ENCODE data around the gene FRMD8. TPM values are rescaled to one million over a fixed set of nuclear protein-coding genes. Genes with fewer than 3 reads are reported as not detected.

The FRMD8 gene
- total RNA-seq, 6 experiments from 2014 or later, result 7.7 to 17.1 (median 14.3) TPM

DNA sequence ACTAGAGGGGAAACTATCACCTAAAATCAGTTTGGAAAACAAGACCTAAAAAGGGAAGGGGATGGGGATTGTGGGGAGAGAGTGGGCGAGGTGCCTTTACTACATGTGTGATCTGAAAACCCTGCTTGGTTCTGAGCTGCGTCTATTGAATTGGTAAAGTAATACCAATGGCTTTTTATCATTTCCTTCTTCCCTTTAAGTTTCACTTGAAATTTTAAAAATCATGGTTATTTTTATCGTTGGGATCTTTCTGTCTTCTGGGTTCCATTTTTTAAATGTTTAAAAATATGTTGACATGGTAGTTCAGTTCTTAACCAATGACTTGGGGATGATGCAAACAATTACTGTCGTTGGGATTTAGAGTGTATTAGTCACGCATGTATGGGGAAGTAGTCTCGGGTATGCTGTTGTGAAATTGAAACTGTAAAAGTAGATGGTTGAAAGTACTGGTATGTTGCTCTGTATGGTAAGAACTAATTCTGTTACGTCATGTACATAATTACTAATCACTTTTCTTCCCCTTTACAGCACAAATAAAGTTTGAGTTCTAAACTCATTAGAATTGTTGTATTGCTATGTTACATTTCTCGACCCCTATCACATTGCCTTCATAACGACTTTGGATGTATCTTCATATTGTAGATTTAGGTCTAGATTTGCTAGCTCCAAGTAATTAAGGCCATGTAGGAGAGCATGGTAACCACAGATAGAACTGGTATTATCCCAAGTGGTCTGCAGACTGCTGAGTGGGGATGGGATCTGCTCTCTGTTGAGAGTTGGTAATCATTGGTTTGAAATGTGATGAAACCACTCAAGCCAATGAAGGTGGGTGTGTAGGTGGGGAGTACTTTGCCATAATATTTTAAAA, 39.8 kb downstream of the FRMD8 start:
- intact Hi-C loops (cut with DNase I), result no loop called here
- peak overlapping the region; percentile 68 to 87 (median 77) for H3K4me3 ChIP-seq
- H3K36me3 ChIP-seq, result peaks cover 0 to 16% (median 7%) of the 10 kb centered on the region in 4 donors
- WGBS (ENCODE audit: insufficient coverage, low coverage, low lambda C conversion rate, missing lambda C conversion rate), result 0% methylated on average over 9 of the region's 9 CpGs
- H3K9me3 ChIP-seq, result no peaks in the 10 kb centered on the region
- TF ChIP-seq, protein P1, sequence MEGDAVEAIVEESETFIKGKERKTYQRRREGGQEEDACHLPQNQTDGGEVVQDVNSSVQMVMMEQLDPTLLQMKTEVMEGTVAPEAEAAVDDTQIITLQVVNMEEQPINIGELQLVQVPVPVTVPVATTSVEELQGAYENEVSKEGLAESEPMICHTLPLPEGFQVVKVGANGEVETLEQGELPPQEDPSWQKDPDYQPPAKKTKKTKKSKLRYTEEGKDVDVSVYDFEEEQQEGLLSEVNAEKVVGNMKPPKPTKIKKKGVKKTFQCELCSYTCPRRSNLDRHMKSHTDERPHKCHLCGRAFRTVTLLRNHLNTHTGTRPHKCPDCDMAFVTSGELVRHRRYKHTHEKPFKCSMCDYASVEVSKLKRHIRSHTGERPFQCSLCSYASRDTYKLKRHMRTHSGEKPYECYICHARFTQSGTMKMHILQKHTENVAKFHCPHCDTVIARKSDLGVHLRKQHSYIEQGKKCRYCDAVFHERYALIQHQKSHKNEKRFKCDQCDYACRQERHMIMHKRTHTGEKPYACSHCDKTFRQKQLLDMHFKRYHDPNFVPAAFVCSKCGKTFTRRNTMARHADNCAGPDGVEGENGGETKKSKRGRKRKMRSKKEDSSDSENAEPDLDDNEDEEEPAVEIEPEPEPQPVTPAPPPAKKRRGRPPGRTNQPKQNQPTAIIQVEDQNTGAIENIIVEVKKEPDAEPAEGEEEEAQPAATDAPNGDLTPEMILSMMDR (IDR thresholded peaks at IDR 0.05), result no peak
- peak; percentile 72 for TF ChIP-seq POLR2A (IDR thresholded peaks at IDR 0.05)
- peaks cover 0 to 8% (median 3%) of the 10 kb centered on the region in 4 donors for H3K4me1 ChIP-seq
- no peaks in the 10 kb centered on the region for H3K27me3 ChIP-seq
- DNase-seq, result peak; percentile 15 to 41 (median 17)
- peak in 2 of 4 donors; percentile 0 to 1 for ATAC-seq
- peak overlapping the region; percentile 97 to 100 (median 100) for H3K27ac ChIP-seq

DNA sequence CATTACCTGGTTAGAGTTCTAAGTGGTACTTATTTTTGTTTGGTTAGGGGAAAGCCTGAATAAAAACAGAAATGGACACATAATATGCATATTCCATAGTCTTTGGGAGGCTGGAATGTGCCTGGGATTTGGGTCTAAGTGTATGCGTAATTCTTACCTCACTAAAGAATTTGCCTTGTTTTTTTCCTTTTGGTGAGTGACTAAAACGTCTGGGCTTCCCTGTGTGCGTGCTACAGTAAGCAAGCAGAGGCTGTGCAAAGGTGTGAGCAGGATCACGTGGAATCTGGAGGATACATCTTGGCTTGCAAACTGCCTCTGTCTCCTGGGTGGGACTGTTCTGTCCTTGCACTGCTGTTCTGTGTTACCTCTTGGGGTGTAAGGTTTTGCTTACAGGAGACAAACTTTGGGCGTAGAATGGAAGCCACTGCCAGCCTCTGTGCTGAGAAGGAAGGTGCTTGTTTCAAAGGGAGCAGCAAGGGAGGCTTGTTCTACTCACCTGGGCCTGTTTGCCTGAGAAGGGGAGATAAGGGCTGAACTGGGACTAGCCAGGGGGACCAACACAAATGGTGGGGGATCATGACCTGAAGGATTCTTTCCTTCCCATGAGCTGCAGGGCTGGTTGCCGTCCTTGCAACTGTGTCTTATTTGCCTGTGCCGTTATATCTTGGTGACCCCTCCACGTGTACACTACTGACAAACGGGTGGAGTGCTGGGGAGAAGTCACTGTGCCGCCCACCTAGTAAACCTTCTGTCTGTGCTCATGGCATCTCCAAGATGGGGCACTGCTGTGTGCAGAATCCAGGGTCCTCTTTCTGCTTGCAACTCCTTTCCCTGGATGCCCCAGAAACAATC, 40.6 kb downstream of the FRMD8 start:
- WGBS (ENCODE audit: insufficient coverage, low coverage, low lambda C conversion rate, missing lambda C conversion rate), result 7% methylated on average over 7 of the region's 10 CpGs
- peak; percentile 68 to 75 (median 75) for DNase-seq
- peak overlapping the region; percentile 68 to 87 (median 77) for H3K4me3 ChIP-seq
- H3K9me3 ChIP-seq, result no peaks in the 10 kb centered on the region
- H3K27ac ChIP-seq, result peak overlapping the region; percentile 97 to 100 (median 100)
- intact Hi-C loops (cut with DNase I), result no loop called here
- TF ChIP-seq, protein P1 (IDR thresholded peaks at IDR 0.05), result peak in 1 of 4 donors; percentile 2
- TF ChIP-seq POLR2A (IDR thresholded peaks at IDR 0.05), result peak; percentile 57
- peaks cover 0 to 8% (median 7%) of the 10 kb centered on the region in 4 donors for H3K4me1 ChIP-seq
- no peaks in the 10 kb centered on the region for H3K27me3 ChIP-seq
- ATAC-seq, result peak; percentile 6 to 9 (median 8)
- H3K36me3 ChIP-seq, result peaks cover 0 to 16% (median 8%) of the 10 kb centered on the region in 4 donors

DNA sequence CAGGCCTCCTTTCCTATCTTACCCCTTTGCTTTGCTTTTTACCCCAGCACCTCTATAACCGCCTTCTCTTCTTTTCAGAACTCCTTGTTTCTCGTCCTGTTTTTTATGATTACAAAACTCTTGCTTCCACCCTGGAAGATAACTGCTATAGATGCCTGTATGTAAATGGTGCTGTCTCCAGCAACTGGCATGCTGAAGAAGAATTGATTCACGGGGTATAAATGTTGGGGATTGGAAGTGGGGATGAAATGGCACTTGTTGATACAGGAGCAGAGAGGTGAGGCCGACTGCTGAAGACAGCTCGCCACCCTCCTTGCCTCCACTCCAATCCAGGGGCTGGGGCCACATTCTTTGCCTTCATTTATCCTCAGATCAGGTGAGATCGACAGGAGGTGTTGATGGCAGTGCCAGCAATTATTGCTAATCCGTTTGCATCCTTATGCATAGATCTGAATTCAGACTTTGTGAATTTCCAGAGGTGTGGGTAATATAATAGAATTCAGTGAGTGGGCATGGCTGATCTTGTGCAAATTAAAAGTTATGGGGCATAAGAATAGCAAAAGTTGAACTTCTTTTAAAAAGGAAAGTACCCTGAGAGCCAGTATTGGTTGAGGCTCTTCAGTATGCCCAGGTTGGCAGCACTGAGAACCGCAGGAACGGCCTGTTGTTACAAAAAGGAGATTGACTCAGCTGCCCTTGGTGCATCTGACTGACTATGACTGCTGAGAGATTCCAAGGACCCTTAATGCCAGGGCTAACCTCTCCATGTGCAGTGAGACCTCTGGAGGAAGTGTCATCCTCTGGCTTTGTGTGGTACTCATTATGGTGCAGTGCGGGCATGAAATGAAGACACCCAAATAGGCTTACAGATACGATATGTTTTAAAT, 41.5 kb downstream of the FRMD8 start:
- intact Hi-C loops (cut with DNase I), result no loop called here
- Histone ChIP-seq H3K9me3 (no peaks in the 10 kb centered on the region), H3K4me3 (peak overlapping the region; percentile 68 to 87 (median 77)), H3K27ac (peak overlapping the region; percentile 97 to 100 (median 100)), H3K36me3 (peaks cover 0 to 17% (median 8%) of the 10 kb centered on the region in 4 donors), H3K4me1 (peaks cover 0 to 11% (median 8%) of the 10 kb centered on the region in 4 donors), H3K27me3 (no peaks in the 10 kb centered on the region)
- DNase-seq, result peak; percentile 54 to 68 (median 62)
- TF ChIP-seq, protein P1 (IDR thresholded peaks at IDR 0.05), result no peak
- peak; percentile 75 for TF ChIP-seq POLR2A (IDR thresholded peaks at IDR 0.05)
- peak; percentile 4 to 30 (median 8) for ATAC-seq
- WGBS (ENCODE audit: insufficient coverage, low coverage, low lambda C conversion rate, missing lambda C conversion rate), result 6% methylated on average over 11 of the region's 11 CpGs
